ENCODE results near the gene CELSR3.

DNA sequence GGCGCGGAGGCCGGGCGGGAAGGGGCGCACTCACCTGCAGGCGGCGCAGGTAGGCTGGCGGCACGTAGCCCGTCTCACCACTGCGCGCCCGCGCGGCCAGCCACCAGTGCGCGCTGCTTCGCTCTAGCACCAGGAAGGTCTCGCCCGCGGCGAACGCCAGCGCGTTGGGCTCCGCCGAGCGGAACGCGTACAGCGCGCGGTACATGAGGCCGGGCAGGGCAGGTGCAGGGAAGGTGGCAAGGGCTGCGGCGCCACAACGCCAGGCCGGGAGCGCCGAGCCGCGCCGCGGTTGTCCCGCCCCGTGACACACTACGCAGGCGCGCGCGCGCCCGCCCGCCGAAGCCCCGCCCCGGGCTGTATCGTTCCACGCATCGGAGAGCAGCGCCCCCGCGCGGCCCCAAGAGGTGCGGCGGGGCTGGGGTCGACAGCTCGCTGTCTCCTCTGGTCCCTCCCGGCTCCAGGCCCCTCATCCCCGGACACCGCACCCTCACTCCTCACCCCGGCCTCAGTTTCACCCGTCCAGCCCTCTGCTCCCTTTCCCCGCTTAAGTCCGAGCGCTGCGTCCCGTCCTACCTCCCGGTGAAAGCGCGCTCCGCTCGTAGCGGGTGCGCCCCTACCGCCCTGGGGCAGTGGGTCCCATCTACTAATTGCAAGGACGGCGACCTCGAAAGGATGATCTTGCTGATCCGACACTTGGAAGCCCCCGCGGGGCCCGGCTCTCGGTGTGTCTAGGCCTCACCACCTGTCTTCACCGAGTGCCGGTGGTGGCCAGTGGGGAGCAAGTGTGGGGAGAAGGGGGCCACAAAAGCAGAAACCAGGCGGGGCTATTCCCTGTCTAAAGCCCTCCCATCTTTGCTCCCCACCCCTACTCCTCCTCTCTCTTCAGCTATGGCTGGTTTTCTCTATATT, 23.2 kb upstream of the CELSR3 start, which contains the start of gene NCKIPSD:
- TF ChIP-seq, protein P1, sequence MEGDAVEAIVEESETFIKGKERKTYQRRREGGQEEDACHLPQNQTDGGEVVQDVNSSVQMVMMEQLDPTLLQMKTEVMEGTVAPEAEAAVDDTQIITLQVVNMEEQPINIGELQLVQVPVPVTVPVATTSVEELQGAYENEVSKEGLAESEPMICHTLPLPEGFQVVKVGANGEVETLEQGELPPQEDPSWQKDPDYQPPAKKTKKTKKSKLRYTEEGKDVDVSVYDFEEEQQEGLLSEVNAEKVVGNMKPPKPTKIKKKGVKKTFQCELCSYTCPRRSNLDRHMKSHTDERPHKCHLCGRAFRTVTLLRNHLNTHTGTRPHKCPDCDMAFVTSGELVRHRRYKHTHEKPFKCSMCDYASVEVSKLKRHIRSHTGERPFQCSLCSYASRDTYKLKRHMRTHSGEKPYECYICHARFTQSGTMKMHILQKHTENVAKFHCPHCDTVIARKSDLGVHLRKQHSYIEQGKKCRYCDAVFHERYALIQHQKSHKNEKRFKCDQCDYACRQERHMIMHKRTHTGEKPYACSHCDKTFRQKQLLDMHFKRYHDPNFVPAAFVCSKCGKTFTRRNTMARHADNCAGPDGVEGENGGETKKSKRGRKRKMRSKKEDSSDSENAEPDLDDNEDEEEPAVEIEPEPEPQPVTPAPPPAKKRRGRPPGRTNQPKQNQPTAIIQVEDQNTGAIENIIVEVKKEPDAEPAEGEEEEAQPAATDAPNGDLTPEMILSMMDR (IDR thresholded peaks at IDR 0.05), result peak; percentile 80 to 89 (median 89)
- peak; percentile 78 to 93 for TF ChIP-seq POLR2AphosphoS5 (IDR thresholded peaks at IDR 0.05)
- peak; percentile 20 for TF ChIP-seq POLR2A (IDR thresholded peaks at IDR 0.05; ENCODE audit: low read depth)
- no peak for TF ChIP-seq EP300 (IDR thresholded peaks at IDR 0.05)
